Heart right ventricle (tissue), 16 donors: Measurements from ENCODE around the gene VSNL1. TPM values are rescaled to one million over a fixed set of nuclear protein-coding genes. Genes with fewer than 3 reads are reported as not detected.

Experiments used
- ATAC-seq, 8 donors: fragments of 200-7000 bp; cut with Tn5 transposase; one replicate each; pipeline ENCODE4 v1.9.1; 2020; ENCODE audit warnings: mild to moderate bottlenecking in 8 of 8, moderate library complexity in 8 of 8, moderate number of reproducible peaks in 1 of 8
- DNase-seq, 2 donors: peaks; one replicate each; pipeline ENCODE4 v3.0.0-alpha.2; 2020
- H3K27ac ChIP-seq, 10 donors: fragments of 200-600 bp; sonication (generic) in 2 of 10; one replicate each; pipeline versions ENCODE4 v1.5.0 to v1.8.0; 2020 to 2022; ENCODE audit warnings: mild to moderate bottlenecking in 3 of 10
- H3K27me3 ChIP-seq, 7 donors: fragments of 200-600 bp; one replicate each; pipeline ENCODE4 v1.8.0; 2021 to 2022; ENCODE audit warnings: mild to moderate bottlenecking in 2 of 7
- H3K36me3 ChIP-seq, 9 donors: fragments of 200-600 bp; sonication (generic) in 1 of 9; one replicate each; pipeline versions ENCODE4 v1.5.0 to v1.8.0; 2020 to 2022; ENCODE audit warnings: mild to moderate bottlenecking in 2 of 9
- H3K4me1 ChIP-seq, 9 donors: fragments of 200-600 bp; sonication (generic) in 1 of 9; one replicate each; pipeline versions ENCODE4 v1.5.0 to v1.8.0; 2020 to 2022; ENCODE audit warnings: mild to moderate bottlenecking in 4 of 9
- H3K4me3 ChIP-seq, 10 donors: fragments of 200-600 bp; sonication (generic) in 2 of 10; one replicate each; pipeline versions ENCODE4 v1.5.0 to v1.8.0; 2020 to 2022; ENCODE audit warnings: mild to moderate bottlenecking in 7 of 10, moderate library complexity in 2 of 10
- H3K9me3 ChIP-seq, 11 donors: fragments of 200-600 bp in 10 of 11; sonication (generic) in 2 of 11; one replicate each; pipeline versions ENCODE4 v1.5.0 to v1.8.0; 2013 to 2022; ENCODE audit warnings: mild to moderate bottlenecking in 2 of 11, control low read depth in 1 of 11, moderate library complexity in 1 of 11
- WGBS, 2 donors: extraction: QIAGEN DNeasy Blood & Tissue Kit; methylation state at CpG; one replicate each; pipeline ENCODE4 v1.1.7; 2013; ENCODE audit warnings: inconsistent platforms in 1 of 2; 5-methylcytosine and 5-hydroxymethylcytosine counted together
- intact Hi-C, 10 donors: fragments of 100-400 bp; cut with DNase I; formaldehyde crosslinking; loops; one replicate each; pipeline versions ENCODE4 v1.11.1 to v1.14.2; 2022
- polyA plus RNA-seq, 2 donors: library from polyadenylated mRNA; stranded (reverse); fragments of 200-250 nt; gene quantifications; one replicate each; pipeline ENCODE4 v1.2.3, GENCODE V29; 2013
- total RNA-seq, 10 donors: library from RNA; stranded (reverse); fragmentation: NEBNext Ultra II Directional in 3 of 10; extraction: Animal tissue kit (Norgen Biotek cat#: 25700) in 3 of 10; gene quantifications; one replicate each; pipeline versions ENCODE4 v1.2.1 to v1.2.4, GENCODE V29; 2021 to 2023
- TF ChIP-seq, protein P1 (sequence below), 9 donors: fragments of 200-600 bp; sonication (generic) in 2 of 9; IDR thresholded peaks; one replicate each; pipeline versions ENCODE4 v1.5.0 to v1.8.0; 2021 to 2022; ENCODE audit warnings: antibody characterized with exemption in 9 of 9, mild to moderate bottlenecking in 5 of 9, moderate library complexity in 1 of 9
- donor health status: Arrhythmogenic right ventricular cardiomyopathy.
- donor health status: ischemic (EF 13 %, LVEDD 7.1; RV severe dilation, severe dysfunction).
- donor health status: healthy with polysubstance abuse.
- donor health status: DM: no; HTN: yes; CAD: no.
- donor health status: DM: no; HTN: no; CAD: no.
- donor health status: ischemic (EF 25% LVEDD 6.9; RV normal size, moderate dysfunction).
- donor health status: ischemic (EF 25% LVEDD 5.7; RV mildly dilated, moderate dysfunction).
- donor health status: healthy.
- donor health status: DM: yes; HTN: yes; CAD: no.
- donor health status: Ischemic cardiomyopathy.
- donor health status: ischemic (EF 35%, LVEDD 5.7; RV mildly dilated, moderate dysfunction).
- donor health status: nonischemic (EF 11% LVEDD 7.7; RV severe dilation, severe dysfunction).
- donor health status: DM: yes; HTN: yes; CAD: no.
- donor health status: PGD.
- donor health status: ischemic (EF 29% LVEDD 5.4; RV normal size, mild dysfunction).
- donor health status: nonischemic (EF 23%, LVEDD 6.1; RV moderate dilation, normal function).

Gene VSNL1
- total and polyA plus RNA-seq, 12 donors, result 5.9 to 24.3 (median 17.3) TPM

DNA sequence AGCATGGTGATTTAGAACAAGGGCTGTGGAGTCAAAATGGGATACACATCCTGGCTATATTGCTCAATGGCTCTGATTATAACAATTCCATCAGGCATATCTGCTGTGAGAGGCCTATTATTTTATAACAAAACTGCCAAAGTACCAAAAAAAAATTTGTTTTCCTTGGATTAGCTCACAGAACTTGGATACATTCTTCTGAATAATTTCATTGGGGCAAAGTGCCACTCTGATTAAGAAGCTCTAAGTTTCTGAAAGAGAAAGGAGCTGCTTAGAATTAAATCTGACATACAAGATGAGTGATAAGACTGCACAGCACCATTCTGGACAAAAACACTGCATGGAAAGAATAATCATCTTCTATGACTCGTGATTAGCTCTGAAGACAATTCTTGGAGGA lies 127.4 kb downstream of the VSNL1 start:
- intact Hi-C loops, result loop anchor here in 1 of 10 donors (5.0 to 10.0 kb wide), 2 partner anchors 363 to 891 kb away; no protein-coding TSS in a partner anchor
- WGBS, 2 donors, result 60 to 82% methylated on average over 1 of the region's 1 CpG
- ATAC-seq, result no peak
- peaks cover 0 to 3% (median 0%) of the 10 kb centered on the region in 9 donors for H3K4me1 ChIP-seq
- no peaks in the 10 kb centered on the region for H3K27me3 ChIP-seq
- no peaks in the 10 kb centered on the region for H3K9me3 ChIP-seq
- no peak for DNase-seq
- no peak overlapping the region for H3K4me3 ChIP-seq
- peaks cover 0 to 78% (median 44%) of the 10 kb centered on the region in 9 donors for H3K36me3 ChIP-seq
- TF ChIP-seq, protein P1, sequence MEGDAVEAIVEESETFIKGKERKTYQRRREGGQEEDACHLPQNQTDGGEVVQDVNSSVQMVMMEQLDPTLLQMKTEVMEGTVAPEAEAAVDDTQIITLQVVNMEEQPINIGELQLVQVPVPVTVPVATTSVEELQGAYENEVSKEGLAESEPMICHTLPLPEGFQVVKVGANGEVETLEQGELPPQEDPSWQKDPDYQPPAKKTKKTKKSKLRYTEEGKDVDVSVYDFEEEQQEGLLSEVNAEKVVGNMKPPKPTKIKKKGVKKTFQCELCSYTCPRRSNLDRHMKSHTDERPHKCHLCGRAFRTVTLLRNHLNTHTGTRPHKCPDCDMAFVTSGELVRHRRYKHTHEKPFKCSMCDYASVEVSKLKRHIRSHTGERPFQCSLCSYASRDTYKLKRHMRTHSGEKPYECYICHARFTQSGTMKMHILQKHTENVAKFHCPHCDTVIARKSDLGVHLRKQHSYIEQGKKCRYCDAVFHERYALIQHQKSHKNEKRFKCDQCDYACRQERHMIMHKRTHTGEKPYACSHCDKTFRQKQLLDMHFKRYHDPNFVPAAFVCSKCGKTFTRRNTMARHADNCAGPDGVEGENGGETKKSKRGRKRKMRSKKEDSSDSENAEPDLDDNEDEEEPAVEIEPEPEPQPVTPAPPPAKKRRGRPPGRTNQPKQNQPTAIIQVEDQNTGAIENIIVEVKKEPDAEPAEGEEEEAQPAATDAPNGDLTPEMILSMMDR (IDR thresholded peaks at IDR 0.05), result no peak
- no peak overlapping the region for H3K27ac ChIP-seq

DNA sequence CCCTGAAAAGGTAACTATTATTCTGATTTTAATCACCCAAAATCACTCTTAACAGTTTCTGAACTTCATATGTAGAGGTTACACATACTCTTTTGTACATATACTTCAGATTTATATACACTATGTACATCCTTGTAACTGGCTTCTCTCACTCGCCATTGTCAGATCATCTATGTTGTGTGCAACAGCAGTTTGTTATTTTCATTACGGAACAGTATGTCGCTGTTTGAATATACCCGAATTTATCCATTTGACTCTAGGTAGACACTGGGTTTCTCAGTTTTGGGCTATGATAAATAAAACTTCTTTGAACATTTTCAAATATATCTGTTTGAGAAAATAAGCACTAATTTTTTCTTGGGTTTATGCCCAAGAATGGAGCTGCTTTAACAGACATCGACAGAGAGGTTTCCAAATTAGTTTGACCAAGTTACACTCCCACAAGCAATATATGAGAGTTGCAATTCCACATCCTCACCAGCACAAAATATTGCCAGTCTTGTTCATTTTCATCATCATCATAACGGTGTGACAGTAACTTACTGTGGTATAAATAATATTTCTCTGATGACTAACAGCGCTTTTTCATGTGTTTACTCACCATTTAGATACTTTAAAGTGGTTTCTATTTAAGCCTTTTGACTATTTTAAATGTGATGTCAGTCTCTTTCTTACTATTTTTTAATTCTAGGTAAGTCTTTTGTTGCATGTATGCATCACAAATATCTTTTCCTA lies 132.3 kb downstream of the VSNL1 start:
- Histone ChIP-seq H3K4me1 (no peaks in the 10 kb centered on the region), H3K4me3 (no peak overlapping the region), H3K9me3 (no peaks in the 10 kb centered on the region), H3K36me3 (peaks cover 0 to 70% (median 29%) of the 10 kb centered on the region in 9 donors), H3K27ac (no peak overlapping the region), H3K27me3 (no peaks in the 10 kb centered on the region)
- DNase-seq (no peak), ATAC-seq (no peak)
- TF ChIP-seq, protein P1 (IDR thresholded peaks at IDR 0.05), result no peak
- 86 to 88% methylated on average over 7 of the region's 7 CpGs for WGBS, 2 donors
- intact Hi-C loops, result loop anchor here in 8 of 10 donors (5.0 to 10.0 kb wide), 4 partner anchors 198 to 900 kb away; no protein-coding TSS in a partner anchor

DNA sequence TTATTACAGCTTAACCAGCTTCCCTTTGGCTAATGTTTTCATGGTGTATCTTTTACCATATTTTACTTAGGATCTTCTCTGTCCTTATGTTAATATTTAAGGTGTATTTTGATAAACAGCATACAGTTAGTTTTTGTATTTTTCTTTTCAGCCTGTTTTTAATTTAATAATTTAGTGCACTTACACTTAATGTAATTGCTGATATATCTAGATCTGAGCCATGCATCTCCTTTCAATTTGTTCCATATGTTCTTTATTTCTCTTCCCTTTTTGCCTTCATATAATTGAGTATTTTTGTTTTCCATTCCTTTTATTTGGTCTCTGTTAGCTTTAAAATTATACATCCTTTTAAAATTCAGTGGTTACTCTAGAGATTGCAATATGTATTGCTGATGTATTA lies 134.3 kb downstream of the VSNL1 start:
- DNase-seq, result no peak
- intact Hi-C loops, result loop anchor here in 8 of 10 donors (5.0 to 10.0 kb wide), 4 partner anchors 200 to 903 kb away; no protein-coding TSS in a partner anchor

DNA sequence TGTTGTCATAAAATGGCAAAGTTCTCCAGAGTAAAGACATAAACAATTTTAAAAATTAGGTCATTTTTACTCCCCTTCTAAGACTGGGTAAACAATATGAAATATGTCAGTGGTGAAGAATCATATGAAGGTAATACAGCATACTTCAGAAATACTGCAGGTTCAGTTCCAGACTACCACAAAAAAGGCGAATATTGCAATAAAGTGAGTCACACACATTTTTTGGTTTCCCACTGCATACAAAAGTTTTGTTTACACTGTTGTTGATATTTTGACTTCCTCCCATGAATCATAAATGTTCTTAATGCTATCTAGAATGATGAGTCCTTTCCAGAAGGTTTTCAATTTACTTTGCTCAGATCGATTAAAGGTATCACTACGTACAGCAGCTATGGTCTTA lies 139.6 kb downstream of the VSNL1 start:
- TF ChIP-seq, protein P1 (IDR thresholded peaks at IDR 0.05), result no peak
- Histone ChIP-seq H3K36me3 (peaks cover 0 to 94% (median 10%) of the 10 kb centered on the region in 9 donors), H3K4me1 (peaks cover 0 to 14% (median 0%) of the 10 kb centered on the region in 9 donors), H3K4me3 (no peak overlapping the region), H3K27ac (no peak overlapping the region), H3K9me3 (no peaks in the 10 kb centered on the region), H3K27me3 (no peaks in the 10 kb centered on the region)
- WGBS, 2 donors, result 97 to 99% methylated on average over 3 of the region's 3 CpGs
- ATAC-seq (no peak), DNase-seq (no peak)
- intact Hi-C loops, result no loop called here

More for the DNA sequence above, 134.3 kb downstream of the VSNL1 start:
- H3K27me3 ChIP-seq, result no peaks in the 10 kb centered on the region
- H3K4me3 ChIP-seq, result no peak overlapping the region
- peaks cover 0 to 69% (median 12%) of the 10 kb centered on the region in 9 donors for H3K36me3 ChIP-seq
- no peaks in the 10 kb centered on the region for H3K9me3 ChIP-seq
- H3K27ac ChIP-seq, result no peak overlapping the region
- no peak for ATAC-seq
- no peaks in the 10 kb centered on the region for H3K4me1 ChIP-seq
- TF ChIP-seq, protein P1 (IDR thresholded peaks at IDR 0.05), result no peak
